ENCODE measurements around the gene EXD3.

The EXD3 gene

DNA sequence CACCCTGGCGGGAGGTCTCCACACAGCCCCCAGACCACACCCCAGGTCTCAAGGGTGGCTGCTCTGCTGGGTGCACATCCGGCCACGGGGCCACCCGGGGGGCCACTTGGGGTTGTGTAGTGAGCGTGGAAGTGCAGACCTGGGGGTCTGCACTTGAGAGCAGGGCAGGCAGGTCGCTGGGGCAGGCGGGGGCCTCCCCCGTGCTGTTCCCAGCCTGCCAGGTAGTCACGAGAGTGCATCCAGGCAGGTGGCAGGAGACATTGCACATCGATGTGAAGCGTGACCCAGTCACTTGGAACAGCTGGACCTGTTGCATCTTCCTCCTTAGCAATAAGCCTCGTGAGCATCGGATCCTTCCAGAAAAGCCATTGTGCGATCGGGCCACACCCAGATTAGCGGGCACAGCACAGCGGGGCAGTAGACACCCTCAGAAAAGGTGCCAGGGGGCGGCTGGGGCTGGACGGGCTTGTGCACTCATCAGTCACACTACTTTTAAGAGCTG is 23.0 kb upstream of the EXD3 start:
- H3K4me1 ChIP-seq: peaks cover 6% of the 10 kb centered on the region
- H3K36me3 ChIP-seq: peaks cover 17% of the 10 kb centered on the region
- peak; percentile 12 for DNase-seq
- peaks cover 4% of the 10 kb centered on the region; the same call in 1 of the 2 replicates for H3K27me3 ChIP-seq
- TF ChIP-seq, protein P1, sequence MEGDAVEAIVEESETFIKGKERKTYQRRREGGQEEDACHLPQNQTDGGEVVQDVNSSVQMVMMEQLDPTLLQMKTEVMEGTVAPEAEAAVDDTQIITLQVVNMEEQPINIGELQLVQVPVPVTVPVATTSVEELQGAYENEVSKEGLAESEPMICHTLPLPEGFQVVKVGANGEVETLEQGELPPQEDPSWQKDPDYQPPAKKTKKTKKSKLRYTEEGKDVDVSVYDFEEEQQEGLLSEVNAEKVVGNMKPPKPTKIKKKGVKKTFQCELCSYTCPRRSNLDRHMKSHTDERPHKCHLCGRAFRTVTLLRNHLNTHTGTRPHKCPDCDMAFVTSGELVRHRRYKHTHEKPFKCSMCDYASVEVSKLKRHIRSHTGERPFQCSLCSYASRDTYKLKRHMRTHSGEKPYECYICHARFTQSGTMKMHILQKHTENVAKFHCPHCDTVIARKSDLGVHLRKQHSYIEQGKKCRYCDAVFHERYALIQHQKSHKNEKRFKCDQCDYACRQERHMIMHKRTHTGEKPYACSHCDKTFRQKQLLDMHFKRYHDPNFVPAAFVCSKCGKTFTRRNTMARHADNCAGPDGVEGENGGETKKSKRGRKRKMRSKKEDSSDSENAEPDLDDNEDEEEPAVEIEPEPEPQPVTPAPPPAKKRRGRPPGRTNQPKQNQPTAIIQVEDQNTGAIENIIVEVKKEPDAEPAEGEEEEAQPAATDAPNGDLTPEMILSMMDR (IDR thresholded peaks at IDR 0.05; ENCODE audit: low read depth, low read length): no peak
- no peaks in the 10 kb centered on the region for H3K9me3 ChIP-seq
- no peak overlapping the region for H3K4me3 ChIP-seq (ENCODE audit: low read depth, low read length)

DNA sequence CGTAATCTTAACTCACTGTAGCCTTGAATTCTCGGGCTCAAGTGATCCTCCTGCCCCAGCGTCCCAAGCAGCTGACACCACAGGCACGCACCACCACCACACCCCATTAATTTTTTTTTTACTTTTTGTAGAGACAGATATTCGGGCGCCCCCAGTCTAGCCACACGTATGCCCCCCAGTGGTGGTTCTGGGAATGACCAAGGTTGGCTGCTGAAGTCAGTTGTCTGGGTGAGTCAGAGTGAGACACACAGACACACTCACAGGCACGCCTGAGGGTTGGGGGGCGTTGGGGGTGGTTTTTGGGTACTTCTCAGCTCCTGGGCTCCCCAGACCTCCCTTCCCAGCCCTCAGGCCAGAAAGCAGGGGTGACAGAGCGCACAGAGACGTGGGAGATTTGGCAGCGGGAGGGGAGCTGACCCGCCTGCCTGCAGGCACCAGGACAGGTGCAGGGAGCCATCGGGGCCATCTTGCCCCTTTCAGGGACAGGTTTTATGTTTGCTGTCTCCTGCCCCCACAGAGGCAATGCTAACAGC is 22.4 kb upstream of the EXD3 start:
- peak; percentile 82 for DNase-seq
- peaks cover 17% of the 10 kb centered on the region for H3K36me3 ChIP-seq
- TF ChIP-seq, protein P1 (IDR thresholded peaks at IDR 0.05; ENCODE audit: low read depth, low read length): peak; percentile 84
- no peak overlapping the region for H3K4me3 ChIP-seq (ENCODE audit: low read depth, low read length)
- peaks cover 6% of the 10 kb centered on the region for H3K4me1 ChIP-seq
- peaks cover 4% of the 10 kb centered on the region; the same call in 1 of the 2 replicates for H3K27me3 ChIP-seq
- no peaks in the 10 kb centered on the region for H3K9me3 ChIP-seq

DNA sequence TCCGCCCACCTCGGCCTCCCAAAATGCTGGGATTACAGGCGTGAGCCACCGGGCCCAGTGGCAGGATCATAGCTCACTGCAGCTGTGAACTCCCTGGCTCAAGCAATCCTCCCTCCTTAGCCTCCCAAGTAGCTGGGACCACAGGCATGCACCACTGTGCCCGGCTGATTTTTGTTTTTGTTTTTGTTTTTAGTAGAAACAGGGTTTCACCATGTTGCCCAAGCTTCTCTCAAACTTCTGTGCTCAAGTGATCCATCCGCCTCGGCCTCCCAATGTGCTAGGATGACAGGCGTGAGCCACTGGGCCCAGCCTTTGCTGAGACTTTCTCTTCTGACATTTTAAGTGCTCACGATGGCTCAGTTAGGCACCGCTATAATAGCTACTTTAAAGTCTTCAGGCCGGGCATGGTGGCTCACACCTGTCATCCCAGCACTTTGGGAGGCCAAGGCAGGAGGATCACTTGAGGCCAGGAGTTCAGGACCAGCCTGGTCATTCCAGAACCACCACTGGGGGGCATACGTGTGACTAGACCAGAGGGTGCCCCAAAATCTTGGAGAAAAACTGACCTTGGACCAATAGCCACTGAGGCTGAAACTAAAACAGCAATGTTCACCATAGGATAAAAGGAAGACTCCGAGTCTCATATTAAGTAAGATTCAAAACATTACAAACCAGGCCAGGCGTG is 21.3 kb upstream of the EXD3 start:
- no peaks in the 10 kb centered on the region for H3K9me3 ChIP-seq
- H3K36me3 ChIP-seq: peaks cover 9% of the 10 kb centered on the region
- TF ChIP-seq, protein P1 (IDR thresholded peaks at IDR 0.05; ENCODE audit: low read depth, low read length): no peak
- H3K4me3 ChIP-seq (ENCODE audit: low read depth, low read length): no peak overlapping the region
- peaks cover 6% of the 10 kb centered on the region for H3K4me1 ChIP-seq
- H3K27me3 ChIP-seq: peaks cover 4% of the 10 kb centered on the region; the same call in 1 of the 2 replicates
- DNase-seq: no peak

DNA sequence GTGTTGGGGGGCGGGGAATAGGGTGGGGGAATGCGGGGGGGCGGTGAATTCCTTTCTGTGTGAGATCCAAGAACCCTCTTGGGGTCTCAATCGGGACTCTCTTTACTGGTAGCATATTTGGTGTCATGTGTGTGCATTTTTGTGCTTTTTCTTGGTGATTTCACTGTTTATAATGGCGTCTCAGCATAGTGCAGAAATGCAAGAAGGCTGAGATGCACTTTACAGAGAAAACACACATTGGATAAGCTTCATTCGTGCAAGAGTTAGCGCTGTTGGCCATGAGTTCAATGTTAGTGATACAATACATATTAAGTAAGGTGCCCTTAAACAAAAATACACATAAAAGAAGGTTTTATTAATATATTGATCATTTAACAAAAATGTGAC is 19.0 kb upstream of the EXD3 start:
- Histone ChIP-seq H3K4me1 (peaks cover 6% of the 10 kb centered on the region), H3K4me3 (ENCODE audit: low read depth, low read length) (no peak overlapping the region), H3K27me3 (peaks cover 2% of the 10 kb centered on the region; the same call in 1 of the 2 replicates), H3K36me3 (no peaks in the 10 kb centered on the region), H3K9me3 (no peaks in the 10 kb centered on the region)
- TF ChIP-seq, protein P1 (IDR thresholded peaks at IDR 0.05; ENCODE audit: low read depth, low read length): no peak
- DNase-seq: no peak

DNA sequence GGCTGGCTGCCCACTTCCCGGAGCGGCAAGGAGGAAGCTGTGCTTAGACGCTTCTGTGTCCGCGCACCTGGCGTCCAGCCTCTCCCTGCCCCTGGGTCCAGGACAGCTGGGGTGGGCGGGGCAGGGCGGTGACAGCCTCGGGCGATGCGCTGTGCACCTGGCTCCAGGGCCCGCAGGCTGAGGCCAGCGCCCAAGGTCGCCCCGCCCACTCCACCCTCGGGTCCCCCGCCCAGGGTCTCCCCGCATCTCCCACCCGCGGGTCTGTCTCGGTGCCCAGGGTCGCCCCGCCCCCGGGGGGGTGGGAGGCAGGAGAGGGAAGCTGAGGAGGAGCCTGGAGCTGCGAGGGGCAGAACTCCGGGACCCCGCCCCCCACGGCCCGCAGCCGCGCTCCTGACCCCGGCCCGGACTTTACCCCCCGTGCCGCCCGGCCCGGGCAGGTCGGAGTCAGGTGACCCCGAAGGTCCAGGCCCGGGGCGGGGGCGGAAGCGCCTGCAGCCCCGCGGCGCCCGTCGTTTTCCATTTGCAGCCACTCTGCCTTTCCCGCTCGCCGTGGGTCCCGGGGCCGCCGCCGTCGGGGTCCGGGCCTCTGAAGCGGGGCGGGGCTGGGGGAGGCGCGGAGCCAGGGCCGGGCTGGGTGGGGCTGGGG is 18.4 kb upstream of the EXD3 start, which contains the start of gene ENTPD8:
ENTPD8 (minus strand) TSS at position 69 of the 646 bp plus-strand sequence. CDS start 3,072 bp downstream, outside the sequence.
- TF ChIP-seq, protein P1 (IDR thresholded peaks at IDR 0.05; ENCODE audit: low read depth, low read length): no peak
- H3K4me1 ChIP-seq: peaks cover 8% of the 10 kb centered on the region
- no peaks in the 10 kb centered on the region for H3K9me3 ChIP-seq
- peak within 1 kb of the TSS; percentile 34 for H3K4me3 ChIP-seq (ENCODE audit: low read depth, low read length)
- H3K27me3 ChIP-seq: no peaks in the 10 kb centered on the region
- DNase-seq: peak; percentile 75
- no peaks in the 10 kb centered on the region for H3K36me3 ChIP-seq
